ENCODE results near the gene TPSD1. TPM values are rescaled to one million over a fixed set of nuclear protein-coding genes. Genes with fewer than 3 reads are reported as not detected.

TPSD1 gene
- total and polyA plus RNA-seq, 9 of the 15 experiments (the other 6 are each of a cell fraction or from before 2014, with no cell fraction given) = not detected

GRCh38 chr16:1299012-1299867 lies 43.4 kb downstream of the TPSD1 start:
- in situ Hi-C loops (cut with MboI) = no loop called here
- H4K20me1 ChIP-seq (replicated peaks; ENCODE audit: control insufficient read depth, insufficient read depth, low read length) = no peaks in the 10 kb centered on the region
- H3K4me1 ChIP-seq (replicated peaks in 1 of 2; ENCODE audit: control insufficient read depth in 2 of 2, insufficient read depth in 2 of 2, low read length in 2 of 2) = peaks cover 38 to 54% of the 10 kb centered on the region in 2 experiments
- ATAC-seq (peak; percentile 52), DNase-seq (ENCODE audit: extremely low read depth in 1 of 4, low spot score in 3 of 4) (peak; percentile 61 to 64 (median 64)), FAIRE-seq (no peak)
- CTCF ChIA-PET (ENCODE audit: low intra/inter-chr PET ratio) = interaction anchor here (0.6 kb wide), 1 partner anchor 483 kb away, joined by 3 read pairs; the partner anchor contains the start of gene SPSB3
- H3K36me3 ChIP-seq (ENCODE audit: control insufficient read depth, insufficient read depth, low read length) = no peaks in the 10 kb centered on the region
- no peaks in the 10 kb centered on the region for H3K9me3 ChIP-seq (replicated peaks; ENCODE audit: control insufficient read depth, insufficient read depth, low read depth, low read length)
- WGBS (ENCODE audit: insufficient coverage, low coverage, missing lambda C conversion rate) = 12% methylated on average over 23 of the region's 31 CpGs
- H3K9ac ChIP-seq (ENCODE audit: insufficient read depth in 1 of 2, low read depth in 2 of 2, low read length in 2 of 2) = peak overlapping the region; percentile 28 to 87; a peak in 3 of 4 replicates
- BruUV-seq (replicated peaks) = no TSS peak
- H3K4me3 ChIP-seq = peak overlapping the region; percentile 20; the same call in 1 of the 2 replicates
- no peaks in the 10 kb centered on the region for H3K79me2 ChIP-seq (ENCODE audit: control insufficient read depth, insufficient read depth, low read length)
- POLR2A ChIA-PET = interaction anchor here (0.6 to 1.4 kb wide), 2 partner anchors 31 to 95 kb away, joined by 3 read pairs; no protein-coding TSS in a partner anchor
- H3K4me2 ChIP-seq (ENCODE audit: insufficient read depth, low read length) = peak overlapping the region; percentile 61
- H2AFZ ChIP-seq (ENCODE audit: low read depth, low read length) = peak overlapping the region; percentile 83
- no peak overlapping the region for H3K27ac ChIP-seq (ENCODE audit: extremely low read depth, low read depth, low read length)
- no peaks in the 10 kb centered on the region for H3K9me1 ChIP-seq (ENCODE audit: control insufficient read depth, insufficient read depth, low read length)
- H3K27me3 ChIP-seq (ENCODE audit: control insufficient read depth in 2 of 2, insufficient read depth in 2 of 2, low read length in 2 of 2) = no peaks in the 10 kb centered on the region
- intact Hi-C loops (cut with micrococcal nuclease) = loop anchor here (10.0 kb wide), 1 partner anchor 46 kb away; no protein-coding TSS in a partner anchor
- TF ChIP-seq USF2 (CRISPR knock-in tag; IDR thresholded peaks at IDR 0.05) = peak; percentile 65
- TF ChIP-seq CCNT2 (IDR thresholded peaks at IDR 0.05; ENCODE audit: borderline replicate concordance, extremely low read depth, insufficient read length, low read depth, low read length) = peak; percentile 54
- TF ChIP-seq PHF8 (IDR thresholded peaks at IDR 0.05; ENCODE audit: borderline replicate concordance, low read length) = peak; percentile 31; the same call in 1 of the 2 replicates
- peak; percentile 96 for TF ChIP-seq VEZF1 (CRISPR knock-in tag; IDR thresholded peaks at IDR 0.05)
- TF ChIP-seq NFIC (IDR thresholded peaks at IDR 0.05) = no peak
- no peak for TF ChIP-seq NCOA6 (IDR thresholded peaks at IDR 0.05)
- TF ChIP-seq ZNF740 (CRISPR knock-in tag; IDR thresholded peaks at IDR 0.05) = no peak
- peak in 1 of 2 experiments; percentile 50; a peak in 1 of 4 replicates for TF ChIP-seq ZNF740 (tag; IDR thresholded peaks at IDR 0.05)
- no peak for TF ChIP-seq NR2C2 (CRISPR knock-in tag; IDR thresholded peaks at IDR 0.05)
- peak; percentile 89 for TF ChIP-seq NR2C2 (tag; IDR thresholded peaks at IDR 0.05)
- peak; percentile 99 for TF ChIP-seq ZNF24 (IDR thresholded peaks at IDR 0.05)
- TF ChIP-seq NR4A1 (CRISPR knock-in tag; IDR thresholded peaks at IDR 0.05) = no peak
- TF ChIP-seq NR4A1 (tag; IDR thresholded peaks at IDR 0.05) = no peak
